ENCODE measurements around the gene AIG1.

The AIG1 gene

DNA sequence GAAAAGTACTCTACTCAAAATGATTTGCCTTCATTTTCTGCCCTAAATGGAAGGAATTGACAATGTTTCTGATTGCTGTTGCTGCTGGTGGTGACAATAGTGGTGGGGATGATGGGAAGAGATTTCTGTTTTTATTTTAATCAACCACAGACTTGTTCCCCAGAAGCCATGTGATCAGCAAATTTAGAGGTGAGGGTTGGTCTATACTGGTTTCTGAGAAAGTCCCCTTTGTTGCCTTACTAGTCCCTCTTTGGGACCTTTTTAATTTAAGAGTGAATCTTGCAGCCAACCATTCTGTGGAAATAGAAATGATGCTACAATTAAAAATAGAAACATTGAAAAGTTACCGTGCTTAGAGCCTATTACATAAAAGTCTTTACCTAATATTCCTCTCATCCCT lies 43.2 kb downstream of the AIG1 start:
- DNase-seq, result no peak
- no peaks in the 10 kb centered on the region for H3K27me3 ChIP-seq (replicated peaks in 2 of 5; ENCODE audit: control insufficient read depth in 4 of 5, insufficient read depth in 5 of 5, low read length in 4 of 5)
- CTCF ChIA-PET, result no interaction called here
- no peaks in the 10 kb centered on the region for H3K4me1 ChIP-seq (ENCODE audit: control extremely low read depth in 1 of 4, control insufficient read depth in 4 of 4, insufficient read depth in 4 of 4, low read length in 3 of 4)
- POLR2A ChIA-PET, result no interaction called here
- H3K27ac ChIP-seq (ENCODE audit: insufficient read depth in 1 of 2, low read depth in 1 of 2, low read length in 2 of 2, poor library complexity in 1 of 2, severe bottlenecking in 2 of 2), result no peak overlapping the region
- no CpG with 5 or more reads among the region's 1 CpG for WGBS (ENCODE audit: insufficient coverage)
- peaks cover 0 to 1% (median 0%) of the 10 kb centered on the region in 5 experiments for H3K9me3 ChIP-seq (ENCODE audit: control extremely low read depth in 1 of 5, control insufficient read depth in 4 of 5, insufficient read depth in 2 of 5, low read depth in 1 of 5, low read length in 4 of 5)
- no peaks in the 10 kb centered on the region for H3K36me3 ChIP-seq (ENCODE audit: control insufficient read depth in 4 of 4, insufficient read depth in 4 of 4, low read length in 3 of 4)
- H3K4me3 ChIP-seq (ENCODE audit: control insufficient read depth in 1 of 7, extremely low read depth in 1 of 7, insufficient read depth in 4 of 7, low read depth in 2 of 7, low read length in 6 of 7), result no peak overlapping the region

DNA sequence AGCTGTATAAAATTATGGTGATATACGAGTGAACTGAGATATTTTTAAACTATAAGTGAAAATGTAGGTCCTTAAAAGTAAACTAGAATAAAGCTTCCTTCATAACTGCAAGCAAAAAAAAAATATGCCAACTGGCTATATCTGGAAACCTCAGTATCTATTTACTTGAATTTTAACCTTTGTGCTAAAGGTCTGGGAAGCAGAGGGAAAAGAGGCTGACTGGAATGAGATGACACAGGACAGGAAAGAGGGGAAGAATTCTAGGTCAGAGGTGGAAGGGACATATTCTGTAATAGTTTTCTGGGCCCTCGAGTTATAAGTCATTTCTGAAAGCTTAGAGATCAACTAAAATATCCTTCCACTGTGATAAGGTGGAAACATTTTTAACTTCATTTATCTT lies 46.8 kb downstream of the AIG1 start:
- POLR2A ChIA-PET, result no interaction called here
- Histone ChIP-seq H3K36me3 (ENCODE audit: control insufficient read depth in 4 of 4, insufficient read depth in 4 of 4, low read length in 3 of 4) (no peaks in the 10 kb centered on the region), H3K4me3 (ENCODE audit: control insufficient read depth in 1 of 7, extremely low read depth in 1 of 7, insufficient read depth in 4 of 7, low read depth in 2 of 7, low read length in 6 of 7) (no peak overlapping the region), H3K27me3 (replicated peaks in 2 of 5; ENCODE audit: control insufficient read depth in 4 of 5, insufficient read depth in 5 of 5, low read length in 4 of 5) (no peaks in the 10 kb centered on the region), H3K9me3 (ENCODE audit: control extremely low read depth in 1 of 5, control insufficient read depth in 4 of 5, insufficient read depth in 2 of 5, low read depth in 1 of 5, low read length in 4 of 5) (peaks cover 0 to 1% (median 0%) of the 10 kb centered on the region in 5 experiments), H3K4me1 (ENCODE audit: control extremely low read depth in 1 of 4, control insufficient read depth in 4 of 4, insufficient read depth in 4 of 4, low read length in 3 of 4) (no peaks in the 10 kb centered on the region), H3K27ac (ENCODE audit: insufficient read depth in 1 of 2, low read depth in 1 of 2, low read length in 2 of 2, poor library complexity in 1 of 2, severe bottlenecking in 2 of 2) (no peak overlapping the region)
- CTCF ChIA-PET, result no interaction called here
- no CpG with 5 or more reads among the region's 2 CpGs for WGBS (ENCODE audit: insufficient coverage)
- no peak for DNase-seq

DNA sequence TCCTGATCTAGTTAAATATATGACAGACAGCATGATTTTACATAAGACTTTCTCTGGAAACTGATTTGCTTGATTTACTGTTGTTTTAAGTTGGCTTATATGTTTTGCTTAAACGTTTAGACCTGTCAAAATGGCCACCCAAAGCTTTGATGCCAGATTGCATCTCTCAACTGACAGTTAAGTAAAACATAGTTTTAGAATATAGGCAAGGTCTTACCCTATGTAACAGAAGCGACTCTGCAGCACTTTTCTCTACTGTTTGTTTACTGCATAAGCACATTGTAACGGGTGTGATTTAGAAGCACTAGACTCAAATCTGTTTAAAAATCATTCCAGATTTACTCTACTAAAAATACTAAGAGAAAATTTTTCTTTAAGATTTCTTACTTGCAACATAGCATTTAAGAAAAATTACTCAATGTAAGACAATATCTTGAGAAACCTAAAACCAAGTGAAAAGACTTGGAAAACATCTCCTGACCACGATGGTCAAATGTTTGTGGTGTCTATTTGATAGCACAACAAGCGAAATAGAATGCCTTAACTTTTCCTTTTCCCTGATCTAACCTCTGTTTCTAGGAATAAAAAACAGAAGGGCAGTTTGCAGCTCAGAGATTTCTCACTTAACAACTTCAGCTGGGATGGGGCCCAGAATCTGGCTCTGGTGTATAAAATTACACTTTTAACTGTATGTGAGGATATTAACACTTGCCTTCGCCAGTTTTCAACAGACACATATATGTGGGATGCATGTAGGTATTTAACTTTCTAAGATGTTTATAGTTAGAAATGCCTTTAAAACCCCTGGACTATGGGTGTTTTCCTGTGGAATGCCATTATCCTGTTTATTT lies 47.4 kb downstream of the AIG1 start:
- H3K27me3 ChIP-seq (replicated peaks in 2 of 5; ENCODE audit: control insufficient read depth in 4 of 5, insufficient read depth in 5 of 5, low read length in 4 of 5), result no peaks in the 10 kb centered on the region
- DNase-seq, result no peak
- no peaks in the 10 kb centered on the region for H3K4me1 ChIP-seq (ENCODE audit: control extremely low read depth in 1 of 4, control insufficient read depth in 4 of 4, insufficient read depth in 4 of 4, low read length in 3 of 4)
- ChIA-PET POLR2A (no interaction called here), CTCF (no interaction called here)
- peaks cover 0 to 1% (median 0%) of the 10 kb centered on the region in 5 experiments for H3K9me3 ChIP-seq (ENCODE audit: control extremely low read depth in 1 of 5, control insufficient read depth in 4 of 5, insufficient read depth in 2 of 5, low read depth in 1 of 5, low read length in 4 of 5)
- no peaks in the 10 kb centered on the region for H3K36me3 ChIP-seq (ENCODE audit: control insufficient read depth in 4 of 4, insufficient read depth in 4 of 4, low read length in 3 of 4)
- no peak overlapping the region for H3K4me3 ChIP-seq (ENCODE audit: control insufficient read depth in 1 of 7, extremely low read depth in 1 of 7, insufficient read depth in 4 of 7, low read depth in 2 of 7, low read length in 6 of 7)
- no peak overlapping the region for H3K27ac ChIP-seq (ENCODE audit: insufficient read depth in 1 of 2, low read depth in 1 of 2, low read length in 2 of 2, poor library complexity in 1 of 2, severe bottlenecking in 2 of 2)
- WGBS (ENCODE audit: insufficient coverage), result 93% methylated on average over 3 of the region's 6 CpGs

DNA sequence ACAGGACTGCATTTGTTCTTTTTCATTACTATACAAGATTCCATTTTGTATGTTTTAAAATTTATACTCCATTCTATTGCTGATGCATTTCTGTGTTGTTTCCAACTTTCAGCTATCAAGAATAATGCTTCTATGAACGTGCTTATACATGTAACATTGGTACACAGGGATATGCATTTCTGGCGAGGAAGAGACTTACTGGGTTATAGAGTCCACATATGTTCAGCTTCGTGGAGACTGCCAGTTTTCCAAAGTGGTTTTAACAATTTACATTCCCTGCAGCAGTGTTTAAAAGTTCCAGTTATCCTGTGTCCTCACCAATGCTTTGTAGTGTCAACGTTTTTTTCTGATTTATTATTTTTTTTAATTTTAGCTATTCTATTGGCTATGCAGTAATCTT lies 48.5 kb downstream of the AIG1 start:
- WGBS (ENCODE audit: insufficient coverage), result 100% methylated on average over 3 of the region's 4 CpGs
- CTCF ChIA-PET, result interaction anchor here (0.9 kb wide), 1 partner anchor 966 kb away, joined by 3 read pairs; no protein-coding TSS in a partner anchor

DNA sequence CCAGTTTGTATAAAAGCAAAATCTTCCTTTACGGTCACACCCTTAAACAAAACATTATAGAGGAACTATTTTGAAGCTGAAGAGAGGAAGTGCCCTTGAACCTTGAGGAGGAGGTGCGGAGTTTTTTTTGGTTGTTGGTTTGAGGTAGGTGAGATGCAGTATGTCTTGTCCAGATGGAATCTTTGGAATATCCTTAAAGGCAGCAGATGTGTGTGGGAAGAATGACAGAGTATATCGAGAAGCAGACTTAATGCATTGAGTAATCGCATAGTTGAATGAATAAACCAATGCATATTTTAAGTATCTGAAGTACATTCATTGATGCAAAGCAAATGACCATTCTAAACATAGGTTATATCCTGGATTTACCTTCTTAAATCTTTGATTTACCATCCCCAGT lies 49.9 kb downstream of the AIG1 start:
- Histone ChIP-seq H3K9me3 (ENCODE audit: control extremely low read depth in 1 of 5, control insufficient read depth in 4 of 5, insufficient read depth in 2 of 5, low read depth in 1 of 5, low read length in 4 of 5) (no peaks in the 10 kb centered on the region), H3K4me3 (ENCODE audit: control insufficient read depth in 1 of 7, extremely low read depth in 1 of 7, insufficient read depth in 4 of 7, low read depth in 2 of 7, low read length in 6 of 7) (no peak overlapping the region), H3K27me3 (replicated peaks in 2 of 5; ENCODE audit: control insufficient read depth in 4 of 5, insufficient read depth in 5 of 5, low read length in 4 of 5) (no peaks in the 10 kb centered on the region), H3K27ac (ENCODE audit: insufficient read depth in 1 of 2, low read depth in 1 of 2, low read length in 2 of 2, poor library complexity in 1 of 2, severe bottlenecking in 2 of 2) (no peak overlapping the region), H3K4me1 (ENCODE audit: control extremely low read depth in 1 of 4, control insufficient read depth in 4 of 4, insufficient read depth in 4 of 4, low read length in 3 of 4) (no peaks in the 10 kb centered on the region), H3K36me3 (ENCODE audit: control insufficient read depth in 4 of 4, insufficient read depth in 4 of 4, low read length in 3 of 4) (no peaks in the 10 kb centered on the region)
- DNase-seq, result no peak
- ChIA-PET CTCF (no interaction called here), POLR2A (no interaction called here)
- 100% methylated on average over 1 of the region's 4 CpGs for WGBS (ENCODE audit: insufficient coverage)

More for the DNA sequence above, 48.5 kb downstream of the AIG1 start:
- Histone ChIP-seq H3K27me3 (replicated peaks in 2 of 5; ENCODE audit: control insufficient read depth in 4 of 5, insufficient read depth in 5 of 5, low read length in 4 of 5) (no peaks in the 10 kb centered on the region), H3K27ac (ENCODE audit: insufficient read depth in 1 of 2, low read depth in 1 of 2, low read length in 2 of 2, poor library complexity in 1 of 2, severe bottlenecking in 2 of 2) (no peak overlapping the region), H3K4me1 (ENCODE audit: control extremely low read depth in 1 of 4, control insufficient read depth in 4 of 4, insufficient read depth in 4 of 4, low read length in 3 of 4) (no peaks in the 10 kb centered on the region), H3K36me3 (ENCODE audit: control insufficient read depth in 4 of 4, insufficient read depth in 4 of 4, low read length in 3 of 4) (no peaks in the 10 kb centered on the region), H3K4me3 (ENCODE audit: control insufficient read depth in 1 of 7, extremely low read depth in 1 of 7, insufficient read depth in 4 of 7, low read depth in 2 of 7, low read length in 6 of 7) (no peak overlapping the region), H3K9me3 (ENCODE audit: control extremely low read depth in 1 of 5, control insufficient read depth in 4 of 5, insufficient read depth in 2 of 5, low read depth in 1 of 5, low read length in 4 of 5) (no peaks in the 10 kb centered on the region)
- no peak for DNase-seq
- POLR2A ChIA-PET, result no interaction called here

DNA sequence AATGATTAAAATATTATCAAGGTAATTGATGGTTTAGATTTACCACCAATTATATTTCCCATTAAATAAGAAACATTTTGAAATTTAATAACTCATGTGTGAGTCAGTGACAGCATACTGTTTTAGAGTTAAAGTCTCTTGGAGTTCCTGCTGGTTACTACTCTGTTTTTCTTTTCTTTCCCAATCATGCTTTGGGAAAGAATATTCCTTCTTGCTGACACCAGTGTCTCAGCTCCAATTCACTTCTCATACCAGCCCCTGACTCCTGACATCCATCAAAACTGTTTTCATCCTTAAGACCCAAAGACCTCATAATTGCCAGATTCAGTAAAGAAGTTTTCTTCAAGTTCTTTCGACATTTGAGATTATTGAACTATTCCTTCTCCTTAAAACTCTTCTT lies 50.3 kb downstream of the AIG1 start:
- no peak for DNase-seq
- H3K27me3 ChIP-seq (replicated peaks in 2 of 5; ENCODE audit: control insufficient read depth in 4 of 5, insufficient read depth in 5 of 5, low read length in 4 of 5), result no peaks in the 10 kb centered on the region
- H3K36me3 ChIP-seq (ENCODE audit: control insufficient read depth in 4 of 4, insufficient read depth in 4 of 4, low read length in 3 of 4), result no peaks in the 10 kb centered on the region
- H3K4me3 ChIP-seq (ENCODE audit: control insufficient read depth in 1 of 7, extremely low read depth in 1 of 7, insufficient read depth in 4 of 7, low read depth in 2 of 7, low read length in 6 of 7), result no peak overlapping the region
- no peaks in the 10 kb centered on the region for H3K4me1 ChIP-seq (ENCODE audit: control extremely low read depth in 1 of 4, control insufficient read depth in 4 of 4, insufficient read depth in 4 of 4, low read length in 3 of 4)
- H3K27ac ChIP-seq (ENCODE audit: insufficient read depth in 1 of 2, low read depth in 1 of 2, low read length in 2 of 2, poor library complexity in 1 of 2, severe bottlenecking in 2 of 2), result no peak overlapping the region
- no peaks in the 10 kb centered on the region for H3K9me3 ChIP-seq (ENCODE audit: control extremely low read depth in 1 of 5, control insufficient read depth in 4 of 5, insufficient read depth in 2 of 5, low read depth in 1 of 5, low read length in 4 of 5)
- CTCF ChIA-PET, result no interaction called here
- 100% methylated on average over 1 of the region's 1 CpG for WGBS (ENCODE audit: insufficient coverage)
- POLR2A ChIA-PET, result no interaction called here

DNA sequence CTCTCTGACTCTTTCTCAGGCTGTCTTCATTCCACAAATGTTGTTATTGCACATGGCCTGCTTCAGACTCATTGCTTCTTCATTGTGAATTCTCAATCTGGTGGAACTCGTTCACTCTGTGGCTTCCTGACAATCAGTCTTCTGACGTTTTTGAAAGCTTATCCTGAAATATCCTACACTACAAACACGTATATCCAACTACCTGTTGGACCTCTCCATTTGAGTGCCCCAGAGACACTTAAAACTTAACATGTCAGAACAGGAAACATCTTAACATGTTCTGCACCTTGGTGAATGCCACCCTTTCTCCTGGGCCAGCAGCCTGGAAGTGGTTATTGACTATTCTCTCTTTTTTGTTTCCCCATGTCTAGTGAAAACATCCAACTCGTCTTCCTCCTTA lies 50.8 kb downstream of the AIG1 start:
- Histone ChIP-seq H3K4me1 (ENCODE audit: control extremely low read depth in 1 of 4, control insufficient read depth in 4 of 4, insufficient read depth in 4 of 4, low read length in 3 of 4) (no peaks in the 10 kb centered on the region), H3K27me3 (replicated peaks in 2 of 5; ENCODE audit: control insufficient read depth in 4 of 5, insufficient read depth in 5 of 5, low read length in 4 of 5) (no peaks in the 10 kb centered on the region), H3K4me3 (ENCODE audit: control insufficient read depth in 1 of 7, extremely low read depth in 1 of 7, insufficient read depth in 4 of 7, low read depth in 2 of 7, low read length in 6 of 7) (no peak overlapping the region), H3K27ac (ENCODE audit: insufficient read depth in 1 of 2, low read depth in 1 of 2, low read length in 2 of 2, poor library complexity in 1 of 2, severe bottlenecking in 2 of 2) (no peak overlapping the region), H3K36me3 (ENCODE audit: control insufficient read depth in 4 of 4, insufficient read depth in 4 of 4, low read length in 3 of 4) (no peaks in the 10 kb centered on the region), H3K9me3 (ENCODE audit: control extremely low read depth in 1 of 5, control insufficient read depth in 4 of 5, insufficient read depth in 2 of 5, low read depth in 1 of 5, low read length in 4 of 5) (no peaks in the 10 kb centered on the region)
- CTCF ChIA-PET, result no interaction called here
- no peak for DNase-seq
- POLR2A ChIA-PET, result no interaction called here
- 89% methylated on average over 3 of the region's 4 CpGs for WGBS (ENCODE audit: insufficient coverage)

Measured in common myeloid progenitor, CD34-positive (primary cell).